Measurements from ENCODE around the gene RCL1. TPM values are rescaled to one million over a fixed set of nuclear protein-coding genes. Genes with fewer than 3 reads are reported as not detected.
A peak's percentile ranks its signal among the peaks of the same experiment; 100 is the strongest.
"Not testable (repeated sequence)": the region's sequence is repeated elsewhere in the genome, so short reads cannot be mapped to it uniquely, and the experiment has no call there.

RCL1 gene
- total RNA-seq: 25.0 TPM

- peak; percentile 96 for DNase-seq
These were observed at the start of gene RCL1 for GRCh38 chr9:4792572-4793458. Gene RCL1 (plus strand): TSS chr9:4792944. CDS start chr9:4793092, 148 bp downstream.

DNA sequence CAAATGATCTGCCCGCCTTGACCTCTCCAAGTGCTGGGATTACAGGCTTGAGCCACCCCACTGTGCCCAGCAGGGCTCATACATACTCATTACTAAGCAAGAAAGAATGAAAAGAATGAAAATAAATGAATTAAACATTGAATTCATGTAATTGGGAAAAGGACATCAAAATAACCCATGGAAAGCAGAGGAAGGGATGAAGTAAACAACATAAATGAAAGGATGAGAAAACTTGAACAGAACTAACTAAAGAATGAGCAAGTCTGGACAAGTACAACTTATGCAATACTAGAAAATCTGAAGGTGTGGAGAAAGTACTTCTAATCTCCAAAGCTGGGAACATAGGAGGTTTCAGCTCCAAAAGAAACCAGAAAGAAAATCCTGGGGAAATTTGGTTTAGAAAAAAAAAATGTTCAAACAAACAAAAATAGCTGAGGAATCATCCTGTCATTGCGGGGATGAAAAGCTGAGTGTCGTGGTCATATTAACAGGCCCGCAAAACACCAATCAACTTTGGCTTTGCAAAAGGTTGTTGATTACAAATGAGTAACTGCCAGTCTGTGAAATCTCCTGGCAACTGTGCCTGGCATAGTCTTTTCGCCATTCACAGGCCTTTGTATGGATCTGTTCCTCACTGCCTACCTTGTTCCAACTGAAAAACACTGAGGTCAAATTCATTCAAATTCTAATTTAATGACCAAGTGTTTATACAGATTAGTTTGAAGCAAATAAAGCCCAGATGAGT, 49.4 kb upstream of the RCL1 start:
- DNase-seq: no peak

DNA sequence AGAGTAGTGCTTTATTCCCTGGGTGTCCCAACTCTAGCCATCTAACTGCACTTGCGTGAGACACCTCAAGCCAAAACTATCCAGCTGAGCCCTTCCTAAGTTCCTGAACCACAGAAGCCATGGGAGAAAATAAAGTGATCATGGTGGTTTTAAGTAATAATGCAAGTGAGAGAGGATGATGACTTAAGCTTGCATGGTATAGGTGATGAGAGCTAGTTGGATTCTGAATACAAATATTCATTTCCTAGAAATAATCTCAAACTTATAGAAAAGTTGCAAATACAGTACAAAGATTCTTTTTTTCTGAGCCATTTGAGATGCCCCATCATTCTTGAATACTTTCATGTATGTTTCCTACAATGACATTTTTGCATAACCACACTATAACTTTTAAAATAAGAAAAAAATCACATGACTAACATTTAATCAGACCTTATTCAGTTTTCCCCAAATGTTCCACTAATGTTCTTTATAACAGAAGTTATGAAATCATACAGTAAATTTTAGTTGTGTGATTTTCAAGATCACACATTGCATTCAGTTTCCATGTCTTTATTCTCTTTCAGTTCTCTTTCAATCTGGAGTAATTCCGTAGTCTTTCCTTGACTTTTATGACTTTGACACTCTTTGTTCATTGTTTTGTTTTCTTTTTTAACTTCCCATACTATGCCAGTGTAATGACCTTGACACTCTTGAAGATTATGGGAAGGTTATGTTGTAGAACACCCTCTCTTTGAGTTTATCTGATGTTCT, 46.3 kb upstream of the RCL1 start:
- DNase-seq: no peak

GRCh38 chr9:4748612-4749011, 44.1 kb upstream of the RCL1 start:
- no peak for DNase-seq

GRCh38 chr9:4750023-4750673, 42.6 kb upstream of the RCL1 start:
- no peak for DNase-seq

DNA sequence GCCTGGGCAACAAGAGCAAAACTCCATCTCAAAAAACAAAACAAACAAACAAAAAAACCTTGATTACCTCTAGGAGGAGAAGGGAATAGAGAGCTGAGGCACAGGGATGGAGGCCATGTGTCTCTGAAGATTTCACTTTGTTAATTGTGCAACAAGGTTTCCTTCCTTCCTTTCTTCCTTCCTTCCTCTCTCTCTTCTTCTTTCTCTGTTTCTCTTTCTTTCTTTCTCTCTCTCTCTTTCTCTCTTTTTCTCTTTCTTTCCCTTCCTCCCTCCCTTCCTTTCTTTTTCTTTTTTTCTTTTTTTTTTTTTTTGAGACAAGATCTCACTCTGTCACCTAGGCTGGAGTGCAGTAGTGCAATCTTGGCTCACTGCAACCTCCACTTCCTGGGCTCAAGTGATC, 38.2 kb upstream of the RCL1 start:
- not testable (repeated sequence) for DNase-seq

DNA sequence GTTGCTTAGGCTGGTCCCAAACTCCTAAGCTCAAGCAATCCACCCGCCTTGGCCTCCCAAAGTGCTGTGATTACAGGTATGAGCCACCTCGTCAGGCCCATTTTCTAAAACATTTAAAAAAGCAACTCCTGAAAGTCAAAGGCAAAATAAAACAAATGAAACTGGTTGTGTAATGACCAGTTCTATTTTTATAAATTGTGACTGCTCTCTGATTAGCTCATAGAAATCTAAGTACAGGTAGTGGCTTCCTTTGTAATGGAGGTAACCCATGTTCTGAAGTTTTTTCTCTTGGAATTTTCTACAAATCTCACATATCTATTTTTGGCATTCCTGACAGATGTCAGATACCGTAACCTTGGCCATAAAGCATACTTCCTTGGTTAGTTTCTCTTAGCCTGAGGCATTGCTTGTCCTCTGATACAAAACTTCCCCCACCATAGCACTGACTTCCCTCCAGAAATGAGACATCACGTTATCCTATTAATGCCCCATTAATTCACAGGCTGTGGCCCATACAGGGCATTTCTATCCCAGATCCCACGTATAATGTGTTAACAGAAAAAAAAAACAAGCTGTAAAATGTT, 37.6 kb upstream of the RCL1 start:
- no peak for DNase-seq

GRCh38 chr9:4756420-4756819, 36.3 kb upstream of the RCL1 start:
- DNase-seq: no peak

GRCh38 chr9:4760122-4760521, 32.6 kb upstream of the RCL1 start:
- no peak for DNase-seq

GRCh38 chr9:4762108-4762885, 30.4 kb upstream of the RCL1 start:
- DNase-seq: peak; percentile 47

- DNase-seq: no peak
These were observed 29.7 kb upstream of the RCL1 start for GRCh38 chr9:4762886-4763541.

- no peak for DNase-seq
These were observed 28.7 kb upstream of the RCL1 start for GRCh38 chr9:4764033-4764432.

GRCh38 chr9:4768681-4769080, 24.1 kb upstream of the RCL1 start:
- no peak for DNase-seq

DNA sequence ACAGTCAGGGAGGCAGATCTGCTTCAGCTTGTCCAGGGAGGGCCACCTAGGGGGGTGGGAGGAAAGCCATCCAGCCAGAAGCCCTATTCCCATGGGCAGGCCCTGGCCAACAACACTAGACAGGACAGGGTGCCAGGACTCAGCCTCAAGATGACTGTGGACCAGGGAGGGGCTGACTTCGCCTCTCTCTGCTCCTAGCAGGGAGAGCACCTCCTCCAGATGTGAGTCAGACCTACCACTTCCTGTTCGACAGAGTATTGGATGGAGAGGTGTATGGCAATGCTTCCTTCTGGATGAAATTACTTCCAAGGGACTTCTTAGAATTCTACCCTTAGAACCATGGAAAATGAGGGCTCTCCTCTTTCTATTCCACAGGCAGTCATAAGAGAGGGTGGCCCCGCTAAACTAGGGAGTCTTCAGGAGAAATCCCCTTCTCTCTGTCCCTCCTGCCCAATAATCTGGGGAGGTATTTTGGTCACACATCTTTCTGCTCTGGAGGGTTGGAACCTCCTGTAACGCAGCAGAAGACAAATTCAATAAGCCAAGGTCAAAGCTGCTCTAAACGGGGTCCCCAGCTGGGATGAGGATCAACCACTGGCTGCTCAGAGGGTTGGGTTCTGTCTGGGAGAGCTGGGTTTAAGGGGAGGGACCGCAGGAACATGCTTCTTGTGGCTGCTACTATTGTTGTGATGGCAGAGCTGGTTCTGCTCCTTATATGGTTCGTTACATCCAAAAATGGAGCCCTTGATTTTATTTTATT, 23.2 kb upstream of the RCL1 start:
- DNase-seq: no peak

- DNase-seq: no peak
These were observed 21.0 kb upstream of the RCL1 start for GRCh38 chr9:4771788-4772187.

GRCh38 chr9:4774209-4774608, 18.5 kb upstream of the RCL1 start:
- DNase-seq: no peak

DNA sequence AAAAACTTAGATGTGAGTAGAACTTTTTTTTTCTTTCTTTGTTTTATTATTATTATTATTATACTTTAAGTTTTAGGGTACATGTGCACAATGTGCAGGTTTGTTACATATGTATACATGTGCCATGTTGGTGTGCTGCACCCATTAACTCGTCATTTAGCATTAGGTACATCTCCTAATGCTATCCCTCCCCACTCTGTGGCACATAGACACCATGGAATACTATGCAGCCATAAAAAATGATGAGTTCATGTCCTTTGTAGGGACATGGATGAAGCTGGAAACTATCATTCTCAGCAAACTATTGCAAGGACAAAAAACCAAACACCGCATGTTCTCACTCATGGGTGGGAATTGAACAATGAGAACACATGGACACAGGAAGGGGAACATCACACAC, 17.8 kb upstream of the RCL1 start:
- DNase-seq: not testable (repeated sequence)

- DNase-seq: no peak
These were observed 12.1 kb upstream of the RCL1 start for GRCh38 chr9:4780651-4781050.

GRCh38 chr9:4781408-4781807, 11.3 kb upstream of the RCL1 start:
- DNase-seq: no peak

DNA sequence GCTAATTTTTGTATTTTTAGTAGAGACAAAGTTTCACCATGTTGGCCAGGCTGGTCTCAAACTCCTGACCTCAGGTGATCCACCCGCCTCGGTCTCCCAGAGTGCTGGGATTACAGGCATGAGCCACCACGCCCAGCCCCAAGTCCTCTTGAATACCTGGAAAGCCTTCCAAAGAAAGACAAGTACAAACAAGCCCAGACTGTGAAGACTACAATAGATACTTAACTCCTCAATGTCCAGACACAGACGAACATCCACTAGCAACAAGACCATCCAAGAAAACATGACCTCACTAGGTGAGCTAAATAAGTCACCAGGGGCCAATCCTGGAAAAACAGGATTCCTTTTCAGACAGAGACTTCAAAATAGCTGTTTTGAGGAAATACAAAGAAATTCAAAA, 9.6 kb upstream of the RCL1 start:
- not testable (repeated sequence) for DNase-seq
